Activated naive CD8-positive, alpha-beta T cell treated with anti-CD3 and anti-CD28 coated beads, Interleukin-2, amount 10 ng/mL, durations not matched to agents 7 days and 5 days (primary cell): Measurements from ENCODE around the gene F8. TPM values are rescaled to one million over a fixed set of nuclear protein-coding genes. Genes with fewer than 3 reads are reported as not detected.
A peak's percentile ranks its signal among the peaks of the same experiment; 100 is the strongest.
"Not testable (repeated sequence)": the region's sequence is repeated elsewhere in the genome, so short reads cannot be mapped to it uniquely, and the experiment has no call there.

Source experiments
- ATAC-seq: fragments of 150-1000 bp; cut with Tn5 transposase; one replicate; pipeline ENCODE4 v1.10.0; 2021; ENCODE audit warnings: low read depth, moderate library complexity
- POLR2A ChIA-PET: fragments of 350-600 bp; sonication (Branson Sonifier 250); formaldehyde crosslinking; loops from one replicate; lab custom pipeline; 2021; ENCODE audit warnings: antibody characterized with exemption; lab: Charles Lee
- DNase-seq: peaks from one replicate; pipeline ENCODE4 v3.0.0; 2021
- H3K27ac Mint-ChIP-seq: one replicate; pipeline ENCODE4 v1.8.0; 2022; ENCODE audit warnings: mild to moderate bottlenecking, mixed read lengths
- H3K27me3 Mint-ChIP-seq: one replicate; pipeline ENCODE4 v1.8.0; 2022; ENCODE audit warnings: mild to moderate bottlenecking, moderate library complexity, mixed read lengths
- H3K36me3 Mint-ChIP-seq: one replicate; pipeline ENCODE4 v1.8.0; 2021; ENCODE audit warnings: mild to moderate bottlenecking, mixed read lengths
- H3K4me1 Mint-ChIP-seq: one replicate; pipeline ENCODE4 v1.8.0; 2021; ENCODE audit warnings: mixed read lengths
- H3K4me3 Mint-ChIP-seq: one replicate; pipeline ENCODE4 v1.8.0; 2022; ENCODE audit warnings: mild to moderate bottlenecking, moderate library complexity, mixed read lengths
- H3K9me3 Mint-ChIP-seq: one replicate; pipeline ENCODE4 v1.8.0; 2021; ENCODE audit warnings: mixed read lengths
- total RNA-seq, 2 experiments: library from RNA; stranded (reverse); gene quantifications; one replicate each; pipeline ENCODE4 v1.2.3, GENCODE V29; 2021

Gene F8
- total RNA-seq, 2 experiments from 2014 or later, result 6.8 to 7.8 TPM

GRCh38 chrX:154868522-154868921 lies 154.0 kb downstream of the F8 start:
- DNase-seq, H3K36me3 Mint-ChIP-seq, H3K27ac Mint-ChIP-seq, H3K4me1 Mint-ChIP-seq, H3K4me3 Mint-ChIP-seq, ATAC-seq, H3K27me3 Mint-ChIP-seq, POLR2A ChIA-PET: not testable (repeated sequence)
- H3K9me3 Mint-ChIP-seq, result peaks cover 12% of the 10 kb centered on the region

GRCh38 chrX:154855256-154855655 lies 167.3 kb downstream of the F8 start:
- Mint-ChIP-seq H3K4me3 (no peak overlapping the region), H3K4me1 (no peaks in the 10 kb centered on the region), H3K27me3 (no peaks in the 10 kb centered on the region), H3K36me3 (peaks cover 19% of the 10 kb centered on the region), H3K9me3 (no peaks in the 10 kb centered on the region), H3K27ac (no peak overlapping the region)
- POLR2A ChIA-PET, result no interaction called here
- DNase-seq (no peak), ATAC-seq (no peak)

- Mint-ChIP-seq H3K36me3 (peaks cover 11% of the 10 kb centered on the region), H3K4me3 (no peak overlapping the region), H3K27me3 (peaks cover 2% of the 10 kb centered on the region), H3K27ac (no peak overlapping the region), H3K9me3 (no peaks in the 10 kb centered on the region), H3K4me1 (no peaks in the 10 kb centered on the region)
- POLR2A ChIA-PET, result no interaction called here
- ATAC-seq, result no peak
- DNase-seq, result no peak
Observed at GRCh38 chrX:154850957-154851611, 171.4 kb downstream of the F8 start.

GRCh38 chrX:154840856-154841255 lies 181.7 kb downstream of the F8 start:
- no peaks in the 10 kb centered on the region for H3K36me3 Mint-ChIP-seq
- no peak for DNase-seq
- POLR2A ChIA-PET, result no interaction called here
- no peaks in the 10 kb centered on the region for H3K9me3 Mint-ChIP-seq
- H3K27me3 Mint-ChIP-seq, result peaks cover 3% of the 10 kb centered on the region
- H3K4me3 Mint-ChIP-seq, result no peak overlapping the region
- no peak overlapping the region for H3K27ac Mint-ChIP-seq
- H3K4me1 Mint-ChIP-seq, result peaks cover 12% of the 10 kb centered on the region
- peak; percentile 52 for ATAC-seq

- Mint-ChIP-seq H3K4me3 (no peak overlapping the region), H3K36me3 (no peaks in the 10 kb centered on the region), H3K4me1 (peaks cover 12% of the 10 kb centered on the region), H3K27me3 (no peaks in the 10 kb centered on the region), H3K9me3 (no peaks in the 10 kb centered on the region), H3K27ac (no peak overlapping the region)
- POLR2A ChIA-PET, result interaction anchor here (0.7 kb wide), 1 partner anchor 262 kb away, joined by 3 read pairs; no protein-coding TSS in a partner anchor
- DNase-seq (no peak), ATAC-seq (no peak)
Observed at GRCh38 chrX:154836163-154836562, 186.4 kb downstream of the F8 start.

GRCh38 chrX:154834562-154834961 lies 188.0 kb downstream of the F8 start, which contains the start of gene SMIM9:
SMIM9 (minus strand) TSS chrX:154834662; CDS start chrX:154830856, 3,806 bp downstream.
- H3K4me1 Mint-ChIP-seq, result peaks cover 16% of the 10 kb centered on the region
- no peaks in the 10 kb centered on the region for H3K27me3 Mint-ChIP-seq
- POLR2A ChIA-PET, result interaction anchor here (0.9 to 1.2 kb wide), 2 partner anchors 32 to 72 kb away, joined by 3 read pairs; partner anchors contain the start of gene DKC1
- no peaks in the 10 kb centered on the region for H3K9me3 Mint-ChIP-seq
- H3K36me3 Mint-ChIP-seq, result peaks cover 2% of the 10 kb centered on the region
- DNase-seq, result no peak
- H3K4me3 Mint-ChIP-seq, result no peak within 1 kb of the TSS
- no peak for ATAC-seq
- H3K27ac Mint-ChIP-seq, result no peak within 1 kb of the TSS

GRCh38 chrX:154833746-154834274 lies 188.7 kb downstream of the F8 start:
- no peaks in the 10 kb centered on the region for H3K27me3 Mint-ChIP-seq
- no peak overlapping the region for H3K4me3 Mint-ChIP-seq
- DNase-seq (no peak), ATAC-seq (no peak)
- peaks cover 19% of the 10 kb centered on the region for H3K4me1 Mint-ChIP-seq
- POLR2A ChIA-PET, result interaction anchor here (0.9 to 1.2 kb wide), 2 partner anchors 31 to 71 kb away, joined by 3 read pairs; partner anchors contain the start of gene DKC1
- H3K36me3 Mint-ChIP-seq, result peaks cover 2% of the 10 kb centered on the region
- no peaks in the 10 kb centered on the region for H3K9me3 Mint-ChIP-seq
- no peak overlapping the region for H3K27ac Mint-ChIP-seq

GRCh38 chrX:154829926-154830442 lies 192.5 kb downstream of the F8 start:
- H3K4me3 Mint-ChIP-seq, result no peak overlapping the region

GRCh38 chrX:154829134-154829533 lies 193.4 kb downstream of the F8 start:
- no peaks in the 10 kb centered on the region for H3K9me3 Mint-ChIP-seq
- no peak overlapping the region for H3K27ac Mint-ChIP-seq
- H3K36me3 Mint-ChIP-seq, result peaks cover 2% of the 10 kb centered on the region
- no peaks in the 10 kb centered on the region for H3K27me3 Mint-ChIP-seq
- H3K4me3 Mint-ChIP-seq, result peak overlapping the region; percentile 30
- H3K4me1 Mint-ChIP-seq, result peaks cover 22% of the 10 kb centered on the region
- POLR2A ChIA-PET, result interaction anchor here (1.5 kb wide), 1 partner anchor 24 kb away, joined by 5 read pairs; the partner anchor contains the start of gene MPP1
- DNase-seq (no peak), ATAC-seq (no peak)

More at GRCh38 chrX:154829926-154830442, 192.5 kb downstream of the F8 start:
- peaks cover 2% of the 10 kb centered on the region for H3K36me3 Mint-ChIP-seq
- H3K4me1 Mint-ChIP-seq, result peaks cover 22% of the 10 kb centered on the region
- H3K9me3 Mint-ChIP-seq, result no peaks in the 10 kb centered on the region
- H3K27ac Mint-ChIP-seq, result no peak overlapping the region
- ATAC-seq (no peak), DNase-seq (no peak)
- no peaks in the 10 kb centered on the region for H3K27me3 Mint-ChIP-seq
- POLR2A ChIA-PET, result no interaction called here

GRCh38 chrX:154828016-154828408 lies 194.5 kb downstream of the F8 start:
- DNase-seq (no peak), ATAC-seq (no peak)
- POLR2A ChIA-PET, result interaction anchor here (1.5 kb wide), 1 partner anchor 23 kb away, joined by 5 read pairs; the partner anchor contains the start of gene MPP1
- Mint-ChIP-seq H3K9me3 (no peaks in the 10 kb centered on the region), H3K4me1 (peaks cover 22% of the 10 kb centered on the region), H3K27me3 (no peaks in the 10 kb centered on the region), H3K36me3 (peaks cover 2% of the 10 kb centered on the region), H3K27ac (peak overlapping the region; percentile 67), H3K4me3 (peak overlapping the region; percentile 32)

GRCh38 chrX:154827194-154828015 lies 195.1 kb downstream of the F8 start:
- ATAC-seq (peak; percentile 67), DNase-seq (no peak)
- Mint-ChIP-seq H3K36me3 (peaks cover 2% of the 10 kb centered on the region), H3K27me3 (no peaks in the 10 kb centered on the region), H3K4me3 (peak overlapping the region; percentile 32), H3K27ac (peak overlapping the region; percentile 67), H3K9me3 (no peaks in the 10 kb centered on the region), H3K4me1 (peaks cover 23% of the 10 kb centered on the region)
- POLR2A ChIA-PET, result interaction anchor here (1.5 kb wide), 1 partner anchor 22 kb away, joined by 5 read pairs; the partner anchor contains the start of gene MPP1

GRCh38 chrX:154825586-154825985 lies 196.9 kb downstream of the F8 start:
- H3K27ac Mint-ChIP-seq, H3K4me3 Mint-ChIP-seq, DNase-seq, H3K27me3 Mint-ChIP-seq, H3K9me3 Mint-ChIP-seq, ATAC-seq, H3K36me3 Mint-ChIP-seq, POLR2A ChIA-PET: not testable (repeated sequence)
- peaks cover 29% of the 10 kb centered on the region for H3K4me1 Mint-ChIP-seq

GRCh38 chrX:154824638-154825037 lies 197.9 kb downstream of the F8 start:
- Mint-ChIP-seq H3K4me1 (peaks cover 26% of the 10 kb centered on the region), H3K36me3 (no peaks in the 10 kb centered on the region), H3K4me3 (no peak overlapping the region), H3K27ac (no peak overlapping the region), H3K27me3 (no peaks in the 10 kb centered on the region), H3K9me3 (no peaks in the 10 kb centered on the region)
- no peak for ATAC-seq
- POLR2A ChIA-PET, result no interaction called here
- no peak for DNase-seq
